HG03045 (cell line): ENCODE measurements around the gene TMEM171.

ENCODE experiments used
- ATAC-seq: cut with Tn5 transposase; IDR thresholded peaks from one replicate; pipeline ENCODE4 v1.9.1; 2021; ENCODE audit warnings: mild to moderate bottlenecking, moderate library complexity; ENCODE audit not compliant: unreplicated experiment

Gene TMEM171

DNA sequence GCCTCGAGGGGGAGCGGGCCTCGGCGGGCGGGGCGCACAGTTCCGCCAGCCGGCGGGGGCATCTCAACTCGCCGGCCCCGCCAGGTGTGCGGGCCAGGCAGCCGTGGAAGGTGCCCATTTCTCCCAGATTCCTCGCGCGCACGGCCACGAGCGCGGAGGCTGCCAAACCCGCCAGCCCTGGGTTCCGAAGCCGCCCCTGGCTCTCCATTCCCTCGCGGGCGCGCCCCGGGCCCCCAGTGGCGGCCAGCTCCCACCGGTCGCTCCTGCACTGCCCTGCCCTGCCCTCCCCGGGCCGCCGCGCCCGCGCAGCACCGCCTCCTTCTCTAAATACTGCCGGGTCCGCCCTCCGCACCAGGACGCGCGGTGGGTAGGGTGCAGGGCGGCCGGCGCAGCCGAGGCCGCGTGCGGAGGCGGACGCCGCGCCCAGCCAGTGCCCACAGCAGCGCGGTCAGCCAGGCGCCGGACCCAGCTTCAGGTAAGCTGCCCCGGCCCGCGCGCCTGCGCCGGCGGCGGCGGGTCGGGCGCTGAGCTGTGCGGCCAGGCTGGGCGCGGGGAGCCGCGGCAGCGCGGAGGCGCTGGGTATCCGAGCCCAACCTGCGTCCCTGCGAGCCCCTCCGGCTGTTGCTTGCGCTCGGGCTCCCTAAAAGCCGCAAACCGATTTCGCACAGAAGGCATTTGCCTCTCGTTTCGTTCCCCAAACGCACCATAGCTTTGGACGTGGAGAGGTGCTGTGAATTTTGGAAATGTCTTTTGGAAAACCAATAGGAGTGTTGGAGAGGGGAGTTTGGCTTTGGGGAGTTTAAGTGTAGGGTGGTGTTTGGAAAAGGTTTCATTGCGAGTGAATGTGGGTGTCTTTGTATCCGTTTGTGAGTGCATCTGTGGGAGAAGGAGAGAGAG is at the start of gene TMEM171:
Gene TMEM171 (plus strand): TSS at position 354 of the 897 bp plus-strand sequence. CDS start 2,799 bp downstream, outside the sequence.
- ATAC-seq, result no peak

DNA sequence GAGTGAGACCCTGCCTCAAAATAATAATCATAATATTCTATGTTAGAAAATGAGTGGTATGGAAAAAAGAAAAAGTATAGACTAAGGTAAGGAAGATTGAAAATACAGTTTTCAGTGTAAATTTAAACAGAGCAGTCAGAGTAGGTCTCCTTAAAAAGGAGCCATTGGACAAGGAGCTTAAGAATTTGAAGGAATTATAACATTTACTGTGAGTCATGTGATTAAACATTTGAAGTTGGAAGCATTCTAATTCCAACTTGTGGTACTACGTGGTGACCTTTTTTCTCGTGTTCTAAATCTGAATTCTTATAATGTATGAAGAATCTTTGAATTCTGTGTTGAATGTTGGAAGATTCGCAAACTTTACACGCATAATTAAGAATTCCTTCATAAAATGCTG is 39.3 kb upstream of the TMEM171 start:
- ATAC-seq, result no peak

- ATAC-seq, result no peak
These were observed 32.3 kb upstream of the TMEM171 start for GRCh38 chr5:73088026-73088425.

DNA sequence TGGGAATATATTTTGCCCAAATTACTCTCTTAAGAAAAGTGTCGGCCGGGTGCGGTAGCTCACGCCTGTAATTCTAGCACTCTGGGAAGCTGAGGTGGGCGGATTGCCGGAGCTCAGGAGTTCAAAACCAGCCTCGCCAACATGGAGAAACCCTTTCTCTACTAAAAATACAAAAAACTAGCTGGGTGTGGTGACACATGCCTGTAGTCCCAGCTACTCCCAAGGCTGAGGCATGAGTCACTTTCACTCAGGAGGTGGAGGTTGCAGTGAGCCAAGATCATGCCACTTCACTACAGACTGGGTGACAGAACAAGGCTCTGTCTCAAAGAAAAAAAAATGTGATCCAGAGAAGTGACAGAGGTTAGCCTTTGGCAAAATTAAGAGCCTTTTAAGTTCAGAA is 26.4 kb upstream of the TMEM171 start:
- no peak for ATAC-seq

- no peak for ATAC-seq
These were observed 26.0 kb upstream of the TMEM171 start for GRCh38 chr5:73094415-73094814.

GRCh38 chr5:73095564-73096238 is 24.7 kb upstream of the TMEM171 start:
- ATAC-seq, result no peak

GRCh38 chr5:73096239-73096575 is 24.2 kb upstream of the TMEM171 start:
- no peak for ATAC-seq

- no peak for ATAC-seq
These were observed 22.6 kb upstream of the TMEM171 start for GRCh38 chr5:73097740-73098139.

DNA sequence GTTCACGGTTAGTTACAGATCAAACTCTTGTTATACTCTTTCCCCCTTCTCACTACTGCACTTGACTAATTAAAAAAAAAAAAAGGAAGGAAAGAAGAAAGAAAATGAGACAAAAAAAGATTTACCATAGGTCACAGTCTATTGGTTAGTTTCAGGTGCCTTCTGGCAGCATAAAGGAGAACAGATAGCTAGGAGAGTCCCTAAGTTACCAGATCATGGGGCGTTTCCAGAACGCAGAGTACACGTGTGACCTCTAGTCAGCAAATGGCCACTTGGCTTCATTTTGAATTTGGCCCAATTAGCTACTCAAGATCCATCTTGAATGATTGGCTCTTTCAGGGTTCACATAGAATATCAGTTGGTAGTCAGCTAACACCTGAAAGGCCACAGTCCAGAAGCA is 20.3 kb upstream of the TMEM171 start:
- ATAC-seq, result no peak

GRCh38 chr5:73103870-73104299 is 16.5 kb upstream of the TMEM171 start:
- no peak for ATAC-seq

DNA sequence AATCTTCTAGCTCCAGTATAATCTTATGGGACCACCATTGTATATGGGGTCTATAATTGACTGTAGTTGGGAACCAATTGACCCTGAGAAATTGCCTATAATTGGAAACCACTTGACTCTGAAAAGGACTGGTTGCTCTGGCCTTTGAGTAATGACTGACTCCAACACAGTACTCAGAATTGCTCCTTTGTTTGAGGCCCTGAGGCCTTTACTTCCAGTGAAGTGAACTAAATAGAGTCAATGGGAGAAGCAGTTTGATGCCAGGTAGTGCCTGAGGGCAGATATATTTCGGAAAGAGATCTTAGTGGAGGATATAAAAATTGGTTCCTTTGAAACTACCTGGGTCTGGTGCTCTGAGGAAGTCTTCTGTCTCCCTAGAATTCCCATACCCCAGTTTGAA is 16.0 kb upstream of the TMEM171 start:
- no peak for ATAC-seq

DNA sequence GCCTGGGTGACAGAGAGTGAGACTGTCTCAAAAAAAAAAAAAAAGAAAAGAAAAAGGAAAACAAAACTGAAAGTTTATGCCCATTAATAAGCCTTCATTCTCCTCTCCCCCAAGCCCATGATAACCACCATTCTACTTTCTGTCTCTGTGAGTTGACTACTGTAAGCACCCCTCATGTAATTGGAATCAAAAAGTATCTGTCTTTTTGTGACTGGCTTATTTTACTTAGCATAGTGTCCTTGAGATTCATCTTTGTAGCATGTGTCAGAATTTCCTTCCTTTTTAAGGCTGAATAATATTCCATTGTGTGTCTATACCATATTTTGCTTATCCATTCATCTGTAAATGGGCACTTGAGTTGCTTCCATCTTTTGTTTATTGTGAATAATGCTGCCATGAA is 14.0 kb upstream of the TMEM171 start:
- no peak for ATAC-seq

GRCh38 chr5:73110190-73110589 is 10.2 kb upstream of the TMEM171 start:
- ATAC-seq, result no peak

DNA sequence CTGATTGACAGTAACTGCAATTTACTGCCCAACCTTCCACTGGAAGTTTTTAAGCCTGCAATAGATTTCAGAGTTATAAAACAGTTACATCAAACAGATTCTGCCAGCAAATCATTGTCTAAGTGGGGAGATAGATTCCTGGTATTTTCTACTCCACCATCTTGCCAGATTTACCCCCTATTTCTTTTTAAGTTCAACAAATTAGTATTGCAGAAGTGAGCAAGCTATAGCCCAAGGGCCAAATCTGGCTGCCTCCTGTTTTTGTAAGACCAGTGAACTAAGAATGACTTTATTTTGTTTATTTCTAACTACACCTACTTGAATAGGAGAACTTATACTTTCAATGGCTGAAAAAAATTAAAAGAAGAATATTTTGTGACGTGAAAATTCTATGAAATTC is 8.8 kb upstream of the TMEM171 start:
- ATAC-seq, result no peak

DNA sequence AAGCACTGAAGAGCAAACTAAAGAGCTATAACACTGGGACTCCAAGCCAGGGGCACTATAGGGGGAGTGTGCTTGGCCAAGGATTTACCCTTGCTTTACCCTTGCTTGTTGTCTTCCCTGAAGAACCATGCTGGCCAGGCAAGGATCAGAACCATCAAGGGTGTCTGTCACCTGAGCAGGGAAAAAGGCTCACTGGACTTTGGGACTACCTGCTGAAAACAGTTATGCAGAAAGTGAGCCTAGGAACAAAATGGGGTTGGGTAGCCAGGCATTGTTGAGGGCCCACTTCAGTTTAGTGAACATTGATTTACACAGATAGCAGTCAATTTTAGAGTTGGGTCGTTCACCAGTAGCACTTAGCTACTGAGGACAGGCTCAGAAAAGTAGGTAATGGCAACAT is 8.0 kb upstream of the TMEM171 start:
- no peak for ATAC-seq

GRCh38 chr5:73114044-73114688 is 6.2 kb upstream of the TMEM171 start:
- no peak for ATAC-seq

GRCh38 chr5:73115399-73116051 is 4.8 kb upstream of the TMEM171 start:
- no peak for ATAC-seq

GRCh38 chr5:73116506-73116905 is 3.9 kb upstream of the TMEM171 start:
- no peak for ATAC-seq

DNA sequence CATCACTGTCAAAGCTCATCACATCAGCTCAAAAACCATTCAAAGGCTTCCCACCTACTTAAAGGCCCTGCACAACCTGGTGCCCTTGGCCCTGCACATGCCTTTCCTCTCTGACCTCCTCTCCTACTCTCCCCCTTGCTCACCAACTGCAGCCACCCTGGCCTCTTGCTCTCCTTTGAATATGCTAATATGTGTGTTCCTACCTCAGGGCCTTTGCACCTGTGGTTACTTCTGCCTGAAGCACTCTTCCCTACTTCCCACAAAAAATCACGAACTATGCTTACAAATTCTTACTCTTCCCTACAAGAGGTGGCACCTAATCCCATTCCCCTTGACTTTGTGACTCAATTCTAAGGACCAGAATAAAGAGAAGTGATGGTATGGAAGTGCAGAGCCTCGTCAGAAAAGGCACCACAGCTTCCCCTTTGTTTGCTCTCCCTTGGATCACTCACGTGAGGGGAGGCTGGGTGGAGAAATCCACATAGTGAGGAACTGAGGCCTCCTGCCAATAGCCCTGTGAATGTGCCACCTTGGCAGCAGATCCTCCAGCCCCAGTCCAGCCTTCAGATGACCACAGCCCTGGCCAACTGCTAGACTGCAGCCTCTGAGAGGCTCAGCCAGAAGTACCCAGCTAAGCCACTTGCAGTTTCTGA is 3.2 kb upstream of the TMEM171 start:
- no peak for ATAC-seq

DNA sequence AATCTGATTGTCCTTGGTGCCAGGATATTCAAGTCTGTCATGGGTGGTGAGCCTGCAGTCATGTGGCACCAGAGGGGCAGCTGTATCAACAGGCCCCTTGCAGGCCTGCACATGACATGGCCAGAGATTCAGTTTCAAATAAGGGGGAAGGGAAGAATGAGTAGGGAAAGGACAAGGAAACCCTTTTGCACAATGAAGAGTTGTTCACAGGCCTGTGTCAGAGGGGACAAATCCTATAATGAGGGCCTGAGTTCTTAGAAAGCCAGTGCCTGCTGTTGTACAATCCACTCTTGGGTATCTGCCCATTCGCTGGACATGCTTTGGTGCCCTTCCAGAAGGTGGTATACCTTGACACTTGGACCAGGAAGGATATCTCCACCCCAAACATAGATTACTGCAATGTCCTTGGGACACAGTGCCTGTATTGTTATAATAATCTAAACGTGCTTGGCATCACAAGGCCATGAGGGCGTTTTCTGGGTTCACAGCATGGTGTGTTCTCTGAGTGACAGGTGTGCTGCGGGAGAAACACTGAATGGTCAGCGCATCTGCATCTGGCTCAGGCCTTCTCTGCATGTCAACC is 1.9 kb upstream of the TMEM171 start:
- ATAC-seq, result no peak
